HCT116 (cell line): ENCODE results near the gene TMEM232. TPM values are rescaled to one million over a fixed set of nuclear protein-coding genes. Genes with fewer than 3 reads are reported as not detected.

Source experiments
- ATAC-seq: fragments of 200-7000 bp; cut with Tn5 transposase; 2 replicates; pipeline ENCODE4 v1.9.1; 2020; ENCODE audit warnings: mild to moderate bottlenecking, moderate library complexity
- BruUV-seq: library from RNA; stranded (reverse); fragments of 400-500 nt; replicated peaks from 2 replicates; lab custom pipeline; 2021; lab: Mats Ljungman, UMichigan
- CTCF ChIA-PET: fragments of 300-600 bp; sonication (Branson Sonifier 250); formaldehyde crosslinking; loops from one replicate; lab custom pipeline; 2021; ENCODE audit warnings: antibody characterized with exemption; lab: Charles Lee
- POLR2A ChIA-PET: fragments of 300-600, 350-600 bp; sonication (Branson Sonifier 250); formaldehyde crosslinking; loops from one replicate; lab custom pipeline; 2021; ENCODE audit warnings: antibody characterized with exemption; lab: Charles Lee
- RAD21 ChIA-PET, 2 experiments: fragments of 300-600 bp; sonication (Branson Sonifier 250); formaldehyde crosslinking; loops; one replicate each; lab custom pipeline; 2023; ENCODE audit warnings: low total read pairs in 2 of 2; ENCODE audit not compliant: uncharacterized antibody in 2 of 2, unreplicated experiment in 2 of 2, low non-redundant PET in 1 of 2; lab: Charles Lee
- DNase-seq: peaks from one replicate; pipeline ENCODE4 v3.0.0-alpha.2; 2010; ENCODE audit warnings: low read depth, low spot score
- H2AFZ ChIP-seq: fragments of 200-600 bp; shearing (Covaris generic), sonication (generic); 2 replicates; pipeline ENCODE4 v1.6.1; 2017; ENCODE audit warnings: low read depth, mixed run types, mixed read lengths, antibody characterized with exemption, low read length; ENCODE audit not compliant: poor library complexity, severe bottlenecking
- H3K27ac ChIP-seq: 2 replicates; pipeline ENCODE4 v1.5.1; 2012; ENCODE audit warnings: low read depth, low read length
- H3K27me3 ChIP-seq: fragments of 200-600 bp; sonication (generic); 2 replicates; pipeline ENCODE4 v1.6.1; 2016; ENCODE audit warnings: mixed run types, low read length, mixed read lengths; ENCODE audit not compliant: insufficient read depth
- H3K36me3 ChIP-seq, 2 experiments: fragments of 200-500 bp in 1 of 2; fragments of 200-600 bp in 1 of 2; sonication (Bioruptor generic) in 1 of 2; sonication (generic) in 1 of 2; 2 replicates each; pipeline versions ENCODE4 v1.5.1 to v1.6.1; 2014 to 2016; ENCODE audit warnings: low read length in 2 of 2, inconsistent platforms in 1 of 2, mixed read lengths in 1 of 2, mixed run types in 1 of 2; ENCODE audit not compliant: insufficient read depth in 2 of 2, control insufficient read depth in 1 of 2
- H3K4me1 ChIP-seq, 2 experiments: fragments of 200-600 bp in 1 of 2; sonication (generic) in 1 of 2; 2 replicates each; pipeline versions ENCODE4 v1.5.1 to v1.6.1; 2012 to 2017; ENCODE audit warnings: low read length in 2 of 2, inconsistent platforms in 1 of 2, mild to moderate bottlenecking in 1 of 2, mixed read lengths in 1 of 2, mixed run types in 1 of 2, moderate library complexity in 1 of 2; ENCODE audit not compliant: insufficient read depth in 2 of 2, control insufficient read depth in 1 of 2
- H3K4me2 ChIP-seq: fragments of 200-600 bp; sonication (generic); 2 replicates; pipeline ENCODE4 v1.6.1; 2017; ENCODE audit warnings: mixed run types, low read length, mixed read lengths
- H3K4me3 ChIP-seq, 2 experiments: fragments of 200-600 bp in 1 of 2; sonication (generic) in 1 of 2; replicated peaks in 1 of 2; 2 replicates each; pipeline ENCODE4 v1.5.1; 2011 to 2016; ENCODE audit warnings: low read length in 2 of 2, control low read depth in 1 of 2, low read depth in 1 of 2, mild to moderate bottlenecking in 1 of 2, mixed read lengths in 1 of 2, mixed run types in 1 of 2
- H3K79me2 ChIP-seq: fragments of 200-600 bp; sonication (generic); 2 replicates; pipeline ENCODE4 v1.6.1; 2017; ENCODE audit warnings: mild to moderate bottlenecking, mixed run types, low read length, moderate library complexity, mixed read lengths; ENCODE audit not compliant: insufficient read depth
- H3K9ac ChIP-seq: fragments of 200-600 bp; sonication (generic); 2 replicates; pipeline ENCODE4 v1.6.1; 2016; ENCODE audit warnings: low read length, mixed read lengths
- H3K9me2 ChIP-seq: fragments of 200-600 bp; sonication (generic), shearing (Covaris generic); 2 replicates; pipeline ENCODE4 v1.6.1; 2017; ENCODE audit warnings: mixed run types, mild to moderate bottlenecking, moderate library complexity; ENCODE audit not compliant: insufficient read depth
- H3K9me3 ChIP-seq, 2 experiments: fragments of 200-500 bp in 1 of 2; fragments of 200-600 bp in 1 of 2; sonication (Bioruptor generic) in 1 of 2; sonication (generic) in 1 of 2; 2 replicates each; pipeline ENCODE4 v1.6.1; 2014 to 2017; ENCODE audit warnings: low read length in 2 of 2, mixed read lengths in 2 of 2, inconsistent platforms in 1 of 2, low read depth in 1 of 2, mild to moderate bottlenecking in 1 of 2, mixed run types in 1 of 2, moderate library complexity in 1 of 2; ENCODE audit not compliant: control insufficient read depth in 1 of 2, insufficient read depth in 1 of 2
- H4K20me1 ChIP-seq: fragments of 200-600 bp; sonication (generic), shearing (Covaris generic); 2 replicates; pipeline ENCODE4 v1.6.1; 2017; ENCODE audit warnings: mixed run types, mild to moderate bottlenecking, moderate library complexity; ENCODE audit not compliant: insufficient read depth
- CEBPB ChIP-seq: IDR thresholded peaks from 2 replicates; pipeline ENCODE4 v1.6.1; 2012; ENCODE audit warnings: low read depth
- FOSL1 ChIP-seq: IDR thresholded peaks from 2 replicates; pipeline ENCODE4 v1.6.1; 2012; ENCODE audit warnings: low read depth
- JUND ChIP-seq: IDR thresholded peaks from 2 replicates; pipeline ENCODE4 v1.6.1; 2012
- POLR2A ChIP-seq: IDR thresholded peaks from 2 replicates; pipeline ENCODE4 v1.7.0; 2011; ENCODE audit warnings: borderline replicate concordance; ENCODE audit not compliant: insufficient read depth, insufficient read length; ENCODE audit errors: extremely low read depth
- SIN3A ChIP-seq: IDR thresholded peaks from 2 replicates; pipeline ENCODE4 v1.6.1; 2012; ENCODE audit warnings: low read depth
- SP1 ChIP-seq: IDR thresholded peaks from 2 replicates; pipeline ENCODE4 v1.6.1; 2012; ENCODE audit warnings: low read depth
- SRF ChIP-seq: IDR thresholded peaks from 2 replicates; pipeline ENCODE4 v1.6.1; 2012; ENCODE audit warnings: low read depth
- YY1 ChIP-seq: IDR thresholded peaks from 2 replicates; pipeline ENCODE4 v1.6.1; 2011; ENCODE audit warnings: low read length, low read depth, moderate library complexity, mild to moderate bottlenecking; ENCODE audit not compliant: insufficient replicate concordance; ENCODE audit errors: extremely low read depth
- intact Hi-C: fragments of 100-400 bp; cut with micrococcal nuclease; formaldehyde crosslinking; loops from 2 replicates; pipeline ENCODE4 v1.10.0; 2022
- total RNA-seq: library from RNA; stranded (reverse); gene quantifications from one replicate; pipeline ENCODE4 v1.2.1, GENCODE V29; 2021; ENCODE audit not compliant: unreplicated experiment
- TF ChIP-seq, protein P1 (sequence below): IDR thresholded peaks from 2 replicates; pipeline ENCODE4 v1.6.1; 2012
- TF ChIP-seq, protein P2 (sequence below), 3 experiments: fragments of 200-600 bp in 1 of 3; sonication (generic) in 1 of 3; IDR thresholded peaks in 2 of 3; conservative IDR thresholded peaks in 1 of 3; 2 replicates each; pipeline ENCODE4 v1.5.1; 2012 to 2017; ENCODE audit warnings: low read depth in 2 of 3, low read length in 2 of 3, antibody characterized with exemption in 1 of 3, borderline replicate concordance in 1 of 3, control low read depth in 1 of 3, mild to moderate bottlenecking in 1 of 3, mixed read lengths in 1 of 3, mixed run types in 1 of 3, moderate library complexity in 1 of 3; ENCODE audit not compliant: insufficient read depth in 1 of 3
- TF ChIP-seq, protein P3 (sequence below): IDR thresholded peaks from 2 replicates; pipeline ENCODE4 v1.6.1; 2012

TMEM232 gene
- total RNA-seq, 1 experiment from 2014 or later, result 1.2 TPM

DNA sequence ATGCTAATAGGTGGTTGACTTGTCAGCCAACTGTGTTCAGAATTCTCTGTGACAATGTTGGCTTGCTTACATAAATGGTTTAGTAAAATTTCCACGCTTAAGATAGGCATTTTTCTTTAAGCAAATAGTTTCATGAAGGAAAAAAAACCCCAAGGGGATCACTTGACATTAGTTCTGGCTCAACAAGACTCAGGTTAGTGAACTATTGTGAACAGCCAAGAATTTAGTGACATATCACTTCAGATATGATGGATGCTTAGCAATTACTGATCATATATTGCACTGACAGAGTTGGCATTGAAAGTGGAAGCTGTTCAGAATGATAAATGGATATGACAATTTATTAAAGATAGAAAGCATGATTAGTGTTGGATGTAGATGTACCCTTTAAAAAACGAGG is 218.5 kb downstream of the TMEM232 start:
- DNase-seq, result no peak
- no peak overlapping the region for H3K9ac ChIP-seq
- BruUV-seq, result no TSS peak
- TF ChIP-seq FOSL1, result no peak
- TF ChIP-seq, protein P1, sequence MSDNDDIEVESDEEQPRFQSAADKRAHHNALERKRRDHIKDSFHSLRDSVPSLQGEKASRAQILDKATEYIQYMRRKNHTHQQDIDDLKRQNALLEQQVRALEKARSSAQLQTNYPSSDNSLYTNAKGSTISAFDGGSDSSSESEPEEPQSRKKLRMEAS, result no peak
- TF ChIP-seq SRF, result no peak
- no peak for TF ChIP-seq YY1
- TF ChIP-seq POLR2A, result no peak
- TF ChIP-seq JUND, result no peak
- TF ChIP-seq, protein P2, sequence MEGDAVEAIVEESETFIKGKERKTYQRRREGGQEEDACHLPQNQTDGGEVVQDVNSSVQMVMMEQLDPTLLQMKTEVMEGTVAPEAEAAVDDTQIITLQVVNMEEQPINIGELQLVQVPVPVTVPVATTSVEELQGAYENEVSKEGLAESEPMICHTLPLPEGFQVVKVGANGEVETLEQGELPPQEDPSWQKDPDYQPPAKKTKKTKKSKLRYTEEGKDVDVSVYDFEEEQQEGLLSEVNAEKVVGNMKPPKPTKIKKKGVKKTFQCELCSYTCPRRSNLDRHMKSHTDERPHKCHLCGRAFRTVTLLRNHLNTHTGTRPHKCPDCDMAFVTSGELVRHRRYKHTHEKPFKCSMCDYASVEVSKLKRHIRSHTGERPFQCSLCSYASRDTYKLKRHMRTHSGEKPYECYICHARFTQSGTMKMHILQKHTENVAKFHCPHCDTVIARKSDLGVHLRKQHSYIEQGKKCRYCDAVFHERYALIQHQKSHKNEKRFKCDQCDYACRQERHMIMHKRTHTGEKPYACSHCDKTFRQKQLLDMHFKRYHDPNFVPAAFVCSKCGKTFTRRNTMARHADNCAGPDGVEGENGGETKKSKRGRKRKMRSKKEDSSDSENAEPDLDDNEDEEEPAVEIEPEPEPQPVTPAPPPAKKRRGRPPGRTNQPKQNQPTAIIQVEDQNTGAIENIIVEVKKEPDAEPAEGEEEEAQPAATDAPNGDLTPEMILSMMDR (IDR thresholded peaks at IDR 0.05 in 2 of 3, conservative IDR thresholded peaks at IDR 0.05 in 1 of 3; ENCODE audit: borderline replicate concordance in 1 of 3, insufficient read depth in 1 of 3, low read depth in 2 of 3, low read length in 2 of 3), result no peak
- TF ChIP-seq SP1, result no peak
- no peak for TF ChIP-seq CEBPB
- TF ChIP-seq, all 23 proteins: peak for 0
- Histone ChIP-seq H3K4me1 (no peaks in the 10 kb centered on the region), H3K27ac (no peak overlapping the region), H3K4me2 (no peak overlapping the region), H3K36me3 (no peaks in the 10 kb centered on the region), H3K4me3 (no peak overlapping the region), H3K79me2 (no peaks in the 10 kb centered on the region), H2AFZ (no peak overlapping the region), H3K9me2 (no peaks in the 10 kb centered on the region), H3K27me3 (no peaks in the 10 kb centered on the region), H4K20me1 (no peaks in the 10 kb centered on the region), H3K9me3 (no peaks in the 10 kb centered on the region)
- ChIA-PET POLR2A (no interaction called here), RAD21 (no interaction called here), CTCF (no interaction called here)
- ATAC-seq, result no peak
- intact Hi-C loops, result no loop called here

DNA sequence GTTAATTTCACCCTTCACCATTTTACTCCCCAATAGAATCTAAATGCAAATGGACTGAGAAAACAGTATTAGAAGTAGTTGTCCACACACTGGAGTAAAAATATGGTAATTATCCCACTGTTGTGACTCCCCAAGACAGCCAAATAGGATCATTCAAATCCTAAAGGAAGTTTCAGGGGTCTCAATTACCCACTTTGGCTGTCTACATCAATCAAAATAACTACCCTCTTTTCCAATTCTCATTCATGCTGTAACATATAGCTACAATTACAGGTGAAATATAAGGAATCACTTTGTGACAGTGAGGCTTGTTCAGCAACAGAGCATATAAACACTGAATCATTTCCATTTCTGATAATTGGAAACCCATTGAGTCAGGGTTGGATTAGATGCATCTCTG is 220.1 kb downstream of the TMEM232 start:
- Histone ChIP-seq H3K79me2 (no peaks in the 10 kb centered on the region), H3K9me3 (no peaks in the 10 kb centered on the region), H3K4me1 (no peaks in the 10 kb centered on the region), H3K4me3 (no peak overlapping the region), H3K36me3 (no peaks in the 10 kb centered on the region), H3K4me2 (no peak overlapping the region), H4K20me1 (no peaks in the 10 kb centered on the region), H3K27ac (no peak overlapping the region), H2AFZ (no peak overlapping the region), H3K27me3 (no peaks in the 10 kb centered on the region), H3K9ac (no peak overlapping the region), H3K9me2 (no peaks in the 10 kb centered on the region)
- intact Hi-C loops, result no loop called here
- ATAC-seq (no peak), DNase-seq (no peak)
- RAD21 ChIA-PET, result no interaction called here
- POLR2A ChIA-PET, result no interaction called here
- no peak for TF ChIP-seq SIN3A
- TF ChIP-seq, protein P3, sequence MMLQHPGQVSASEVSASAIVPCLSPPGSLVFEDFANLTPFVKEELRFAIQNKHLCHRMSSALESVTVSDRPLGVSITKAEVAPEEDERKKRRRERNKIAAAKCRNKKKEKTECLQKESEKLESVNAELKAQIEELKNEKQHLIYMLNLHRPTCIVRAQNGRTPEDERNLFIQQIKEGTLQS, result no peak
- TF ChIP-seq JUND, result no peak
- TF ChIP-seq SP1, result no peak
- TF ChIP-seq POLR2A, result no peak
- no TSS peak for BruUV-seq
- CTCF ChIA-PET, result no interaction called here
